Activated naive CD4-positive, alpha-beta T cell treated with anti-CD3 and anti-CD28 coated beads, Interleukin-2, amount 50 U/mL, for 72 hours (primary cell): ENCODE measurements around the gene MATCAP1. TPM values are rescaled to one million over a fixed set of nuclear protein-coding genes. Genes with fewer than 3 reads are reported as not detected.
A peak's percentile ranks its signal among the peaks of the same experiment; 100 is the strongest.

Experiments
- ATAC-seq, 2 donors: fragments of 150-1000 bp; cut with Tn5 transposase; 2 replicates each; pipeline ENCODE4 v1.10.0; 2021; ENCODE audit warnings: mild to moderate bottlenecking in 2 of 2, moderate library complexity in 2 of 2
- DNase-seq, 2 donors: peaks; one replicate each; pipeline ENCODE4 v3.0.0; 2021 to 2022; ENCODE audit warnings: low spot score in 2 of 2
- H3K27ac Mint-ChIP-seq, 2 donors: one replicate each; pipeline ENCODE4 v1.8.0; 2022; ENCODE audit warnings: mild to moderate bottlenecking in 2 of 2, mixed read lengths in 2 of 2
- H3K36me3 Mint-ChIP-seq, 2 donors: one replicate each; pipeline ENCODE4 v1.8.0; 2022; ENCODE audit warnings: mixed read lengths in 2 of 2
- H3K9me3 Mint-ChIP-seq, 2 donors: one replicate each; pipeline ENCODE4 v1.8.0; 2022; ENCODE audit warnings: mixed read lengths in 2 of 2
- total RNA-seq, 2 donors: library from RNA; stranded (reverse); gene quantifications; one replicate each; pipeline ENCODE4 v1.2.3, GENCODE V29; 2022

MATCAP1 gene
- total RNA-seq, 2 donors from 2014 or later: 26.3 to 63.5 TPM

DNA sequence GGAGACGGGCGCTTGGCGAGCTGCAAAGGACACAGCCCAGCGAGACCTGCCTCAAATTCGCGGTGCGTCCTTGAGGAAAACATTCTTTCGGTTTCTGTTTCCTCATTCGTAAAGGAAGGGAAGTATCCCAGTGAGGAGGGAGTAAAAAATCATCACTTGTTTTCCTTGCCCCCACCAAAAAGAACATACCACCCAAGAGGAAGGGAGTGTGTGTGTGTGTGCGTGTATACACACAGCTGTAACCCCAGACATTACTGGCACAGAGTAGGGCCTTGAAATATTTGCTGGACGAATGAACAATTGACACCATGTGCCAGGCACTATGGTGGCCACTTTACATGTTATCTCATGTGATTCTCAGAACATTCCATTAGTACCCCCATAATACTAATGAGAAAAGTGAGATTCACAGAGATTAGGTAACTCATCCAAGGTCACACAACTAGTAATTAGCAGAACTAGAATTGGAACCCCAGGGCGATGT, 1.9 kb upstream of the MATCAP1 start:
- no peak overlapping the region for H3K27ac Mint-ChIP-seq
- DNase-seq (no peak), ATAC-seq (no peak)
- H3K36me3 Mint-ChIP-seq: no peaks in the 10 kb centered on the region
- no peaks in the 10 kb centered on the region for H3K9me3 Mint-ChIP-seq

DNA sequence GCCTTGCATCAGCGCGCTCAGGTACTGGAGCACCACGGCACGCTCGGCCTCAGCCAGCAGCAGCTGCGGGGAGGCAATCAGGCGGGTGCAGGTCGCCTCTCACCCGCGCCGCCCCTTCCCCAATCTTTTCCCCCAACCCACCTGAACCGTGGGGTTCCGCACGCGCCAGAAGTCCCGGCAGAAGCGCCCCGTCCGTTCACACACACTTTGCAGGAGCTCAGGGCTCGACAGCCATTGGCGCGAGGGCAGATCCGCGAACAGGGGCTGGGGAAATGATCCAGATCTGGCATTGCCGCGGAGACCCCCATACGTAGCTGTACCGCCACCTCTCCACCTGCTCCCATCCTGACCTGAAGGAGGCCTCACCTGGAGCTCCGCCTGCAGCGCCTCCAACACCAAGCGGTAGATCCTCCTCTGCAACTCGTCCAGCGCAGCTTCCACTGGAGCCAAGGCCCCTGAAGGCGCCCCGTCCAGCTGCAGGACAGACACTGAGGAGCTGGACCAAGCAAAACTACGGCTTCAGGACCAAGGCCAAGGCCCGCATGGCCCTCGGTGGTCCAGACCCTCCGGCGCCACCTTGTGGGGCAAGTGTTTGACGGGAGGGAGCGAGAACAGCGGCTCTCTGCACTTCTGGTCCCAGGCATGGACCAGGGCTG, 1.4 kb upstream of the MATCAP1 start:
- DNase-seq (peak; percentile 74 to 91), ATAC-seq (peak in 1 of 2 donors; percentile 26)
- peak overlapping the region in 1 of 2 donors; percentile 68 for H3K27ac Mint-ChIP-seq
- H3K36me3 Mint-ChIP-seq: no peaks in the 10 kb centered on the region
- no peaks in the 10 kb centered on the region for H3K9me3 Mint-ChIP-seq

DNA sequence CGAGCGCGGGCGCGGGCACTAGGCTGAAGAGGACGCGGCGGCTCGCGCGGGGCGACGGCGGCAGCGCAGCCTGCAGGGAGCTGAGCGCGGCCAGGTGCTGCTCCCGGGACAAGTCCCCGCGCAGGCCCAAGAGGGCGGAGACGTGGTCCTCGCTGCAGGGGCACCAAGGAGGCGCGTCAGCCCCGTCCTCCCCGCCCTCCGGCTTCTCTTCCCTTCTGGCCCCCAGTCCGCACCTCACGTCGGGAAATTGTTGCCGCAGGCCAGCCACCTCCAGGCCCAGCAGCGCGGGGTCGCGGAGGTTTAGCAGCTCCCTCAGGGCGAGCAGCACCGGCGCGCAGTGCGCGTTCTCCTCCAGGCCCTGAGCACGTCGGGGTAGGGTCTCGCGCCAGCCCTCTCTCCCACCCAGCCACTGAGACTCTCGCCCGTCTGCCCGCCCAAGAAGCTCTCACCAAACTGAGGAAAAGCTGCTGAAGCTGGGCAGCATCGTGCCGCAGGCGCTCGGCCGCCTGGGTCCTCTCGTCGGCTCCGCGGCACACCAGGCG, 761 bp upstream of the MATCAP1 start:
- H3K36me3 Mint-ChIP-seq: no peaks in the 10 kb centered on the region
- no peak overlapping the region for H3K27ac Mint-ChIP-seq
- DNase-seq: no peak
- H3K9me3 Mint-ChIP-seq: no peaks in the 10 kb centered on the region
- ATAC-seq: peak; percentile 5 to 12

DNA sequence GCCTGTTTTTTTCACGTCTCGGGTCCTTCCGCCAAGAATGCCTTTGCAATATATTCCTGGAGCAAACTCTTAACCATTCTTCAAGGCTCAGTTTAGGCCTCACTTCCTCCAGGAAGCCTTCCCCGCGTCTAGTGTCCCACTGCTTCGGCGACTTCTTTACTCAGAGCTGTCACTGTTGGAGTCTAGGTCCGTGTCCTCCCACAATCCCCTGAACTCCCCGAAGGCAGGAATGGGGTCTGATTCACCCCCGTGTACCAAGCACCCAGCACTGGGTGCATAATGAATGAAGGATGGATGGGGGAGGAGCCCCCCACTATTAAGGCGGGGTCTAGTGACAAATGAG, 508 bp downstream of the MATCAP1 start:
- Mint-ChIP-seq H3K27ac (no peak overlapping the region), H3K36me3 (peaks cover 0 to 6% of the 10 kb centered on the region in 2 donors), H3K9me3 (no peaks in the 10 kb centered on the region)
- DNase-seq: no peak
- ATAC-seq: no peak

DNA sequence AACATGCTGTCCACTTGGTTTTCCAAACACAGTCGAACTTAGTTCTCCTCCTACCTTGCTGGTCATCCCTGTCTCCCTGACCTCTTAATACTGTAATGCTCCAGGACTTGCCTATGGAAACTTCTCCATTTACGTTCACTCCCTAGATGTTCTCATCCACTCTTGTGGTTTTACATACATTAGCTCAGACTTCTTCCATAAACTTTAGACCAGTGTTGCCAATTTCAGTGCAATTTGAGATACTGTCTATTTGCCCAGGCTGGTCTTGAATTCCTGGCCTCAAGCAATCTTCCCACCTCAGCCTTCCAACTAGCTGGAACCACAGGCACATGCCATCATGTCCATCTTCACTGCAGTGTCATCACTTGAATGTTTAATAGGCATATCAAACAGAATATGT, 1.5 kb downstream of the MATCAP1 start:
- DNase-seq (no peak), ATAC-seq (no peak)
- Mint-ChIP-seq H3K27ac (no peak overlapping the region), H3K9me3 (no peaks in the 10 kb centered on the region), H3K36me3 (peaks cover 0 to 11% of the 10 kb centered on the region in 2 donors)

DNA sequence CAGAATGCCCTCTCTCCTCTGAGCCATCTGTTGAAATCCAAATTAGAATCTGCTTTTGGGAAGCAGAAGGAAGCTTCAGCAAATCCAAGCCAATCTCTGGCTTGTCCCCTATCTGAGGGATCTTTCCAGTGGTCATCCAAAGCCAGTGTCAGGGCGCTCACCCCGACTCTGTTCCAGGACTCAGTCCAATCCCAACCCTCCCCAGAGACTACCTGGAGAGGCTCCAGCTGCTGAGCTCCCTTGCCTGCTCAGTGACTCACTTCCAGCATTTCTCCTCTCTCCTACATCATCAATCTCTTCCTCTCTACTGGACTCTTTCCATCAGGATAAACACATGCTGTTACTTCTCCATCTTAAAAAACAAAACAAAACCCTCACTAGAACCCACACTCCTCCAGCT, 2.4 kb downstream of the MATCAP1 start:
- ATAC-seq: no peak
- peaks cover 0 to 13% of the 10 kb centered on the region in 2 donors for H3K36me3 Mint-ChIP-seq
- H3K9me3 Mint-ChIP-seq: no peaks in the 10 kb centered on the region
- no peak overlapping the region for H3K27ac Mint-ChIP-seq
- no peak for DNase-seq

DNA sequence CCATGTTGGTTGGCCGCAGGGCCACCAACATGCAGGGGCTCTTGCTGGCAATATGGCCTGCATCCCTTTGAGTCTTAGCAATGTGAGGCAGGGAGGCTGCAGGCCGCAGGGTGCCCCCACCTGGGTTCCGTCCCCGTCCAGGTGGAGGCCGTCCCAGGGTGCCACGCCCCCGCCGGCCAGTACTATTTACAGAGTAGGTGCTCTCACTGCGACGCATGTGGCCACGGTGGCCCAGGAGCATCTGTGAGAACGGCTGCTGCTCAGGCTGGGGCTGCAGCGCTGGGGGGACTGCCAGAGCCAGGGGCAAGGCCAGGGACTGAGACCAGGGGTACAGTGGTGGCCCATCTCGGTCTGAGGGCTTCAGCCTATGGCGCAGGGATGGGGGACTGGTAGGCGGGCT, 3.6 kb downstream of the MATCAP1 start:
- H3K36me3 Mint-ChIP-seq: peaks cover 0 to 24% of the 10 kb centered on the region in 2 donors
- H3K27ac Mint-ChIP-seq: no peak overlapping the region
- no peak for DNase-seq
- no peak for ATAC-seq
- H3K9me3 Mint-ChIP-seq: no peaks in the 10 kb centered on the region

DNA sequence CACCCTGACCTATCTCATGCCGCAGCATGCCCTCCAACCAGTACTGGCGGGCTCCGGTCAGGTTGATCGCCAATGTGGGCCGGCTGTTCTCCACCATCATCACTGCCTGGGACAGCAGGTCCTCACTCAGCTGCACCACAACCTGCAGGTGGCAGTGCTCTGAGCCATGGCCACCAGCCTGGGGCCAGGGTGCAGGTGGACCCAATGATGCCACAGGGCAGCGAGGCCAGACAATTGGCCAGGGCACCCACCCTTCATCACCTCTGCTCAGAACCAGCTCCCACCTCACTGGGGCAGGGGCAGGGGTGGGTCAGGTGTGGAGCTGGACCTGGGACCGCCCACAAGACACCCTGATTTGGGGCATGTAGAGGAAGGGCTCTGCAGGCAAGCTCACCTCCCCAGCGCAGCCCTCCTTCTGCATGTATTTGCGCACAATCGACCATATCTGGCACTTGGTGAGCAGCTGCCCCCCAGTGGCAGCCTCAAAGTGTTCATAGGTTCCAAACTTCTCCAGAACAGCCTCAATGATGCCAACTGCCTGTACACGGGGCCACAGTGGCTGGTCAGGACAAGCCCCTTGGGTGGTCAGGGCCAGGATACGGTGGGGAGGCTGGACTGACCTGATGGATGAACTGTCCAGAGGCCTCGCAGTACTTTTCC, 4.2 kb downstream of the MATCAP1 start:
- H3K36me3 Mint-ChIP-seq: peaks cover 0 to 25% of the 10 kb centered on the region in 2 donors
- H3K9me3 Mint-ChIP-seq: no peaks in the 10 kb centered on the region
- DNase-seq (no peak), ATAC-seq (no peak)
- H3K27ac Mint-ChIP-seq: no peak overlapping the region

DNA sequence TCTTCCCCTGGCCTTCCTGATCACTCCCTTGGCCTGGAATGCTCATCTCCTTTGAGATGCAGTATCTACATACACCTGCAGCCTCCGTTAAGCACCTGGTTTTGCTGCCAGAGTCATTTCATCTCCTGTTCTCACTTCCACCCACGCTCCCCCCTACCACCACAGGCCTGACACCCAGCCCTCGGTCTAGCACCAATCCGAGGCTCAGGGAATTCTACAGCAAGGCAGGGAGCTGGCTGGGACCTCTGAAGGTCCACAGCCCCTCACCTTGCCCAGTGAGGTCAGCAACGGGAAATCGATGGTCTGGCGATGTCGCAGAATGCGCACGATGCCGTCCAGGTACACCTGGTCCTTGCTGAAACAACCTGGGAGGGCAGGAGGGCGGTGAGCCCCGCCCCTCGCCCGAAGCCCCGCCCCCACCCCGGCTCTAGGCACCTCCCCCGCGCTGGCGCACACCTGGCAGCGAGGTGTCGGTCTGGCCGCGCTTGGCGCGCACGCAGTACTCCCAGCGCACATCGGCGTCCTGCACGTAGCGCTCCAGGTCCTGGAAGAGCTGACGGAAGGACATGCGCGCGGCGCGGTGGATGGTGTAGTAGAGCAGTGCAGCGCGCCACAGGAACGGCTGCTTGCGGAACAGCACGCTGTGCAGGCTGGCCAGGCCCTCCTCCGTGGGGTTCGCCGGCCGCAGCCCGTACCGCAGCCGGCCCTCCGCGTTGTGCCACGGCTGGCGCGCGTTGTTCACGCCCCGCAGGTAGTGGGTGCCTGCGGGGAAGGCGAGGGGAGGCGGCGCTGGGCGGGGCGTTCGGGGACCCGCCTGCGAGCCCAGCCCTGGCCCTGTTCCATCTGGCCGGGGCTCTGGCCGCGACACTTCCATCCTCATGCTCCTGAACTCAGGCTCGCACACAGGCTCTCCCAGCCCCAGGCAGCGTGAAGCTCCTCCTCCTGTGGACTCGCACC, 5.7 kb downstream of the MATCAP1 start:
- peak; percentile 19 to 80 for ATAC-seq
- Mint-ChIP-seq H3K36me3 (peaks cover 0 to 31% of the 10 kb centered on the region in 2 donors), H3K9me3 (no peaks in the 10 kb centered on the region), H3K27ac (peak overlapping the region in 1 of 2 donors; percentile 40)
- peak in 1 of 2 donors; percentile 71 for DNase-seq

DNA sequence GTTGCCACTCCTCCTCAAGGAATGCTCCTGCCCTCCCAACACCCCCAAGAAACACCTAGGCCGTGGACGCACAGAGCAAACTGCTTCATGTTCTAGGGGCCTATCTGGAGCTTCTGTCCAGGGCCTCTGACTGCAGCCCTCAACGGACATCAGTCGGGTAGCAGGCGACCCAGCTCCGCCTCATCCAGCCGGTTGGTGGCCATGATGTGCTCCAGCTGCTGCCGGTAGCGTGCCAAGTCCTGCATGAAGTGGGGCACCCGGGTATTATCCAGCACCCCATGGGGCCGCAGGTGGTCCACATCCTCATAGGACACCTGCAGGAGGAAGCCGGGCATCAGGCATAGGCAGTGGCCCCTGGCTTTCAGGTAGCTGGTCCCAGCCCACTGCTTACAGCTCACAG, 7.1 kb downstream of the MATCAP1 start:
- DNase-seq (no peak), ATAC-seq (no peak)
- Mint-ChIP-seq H3K27ac (no peak overlapping the region), H3K9me3 (no peaks in the 10 kb centered on the region), H3K36me3 (peaks cover 0 to 34% of the 10 kb centered on the region in 2 donors)

DNA sequence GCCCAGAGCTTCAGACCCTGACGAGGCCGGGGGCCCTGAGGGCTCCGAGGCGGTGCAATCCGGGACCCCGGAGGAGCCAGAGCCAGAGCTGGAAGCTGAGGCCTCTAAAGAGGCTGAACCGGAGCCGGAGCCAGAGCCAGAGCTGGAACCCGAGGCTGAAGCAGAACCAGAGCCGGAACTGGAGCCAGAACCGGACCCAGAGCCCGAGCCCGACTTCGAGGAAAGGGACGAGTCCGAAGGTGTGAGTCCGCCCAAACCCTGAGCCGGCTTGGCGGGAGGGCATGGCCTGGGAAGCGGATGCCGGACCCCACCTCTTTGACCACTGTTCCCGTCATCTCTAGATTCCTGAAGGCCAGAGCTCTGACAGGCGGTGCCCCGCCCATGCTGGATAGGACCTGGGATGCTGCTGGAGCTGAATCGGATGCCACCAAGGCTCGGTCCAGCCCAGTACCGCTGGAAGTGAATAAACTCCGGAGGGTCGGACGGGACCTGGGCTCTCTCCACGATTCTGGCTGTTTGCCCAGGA, 9.0 kb downstream of the MATCAP1 start:
- Mint-ChIP-seq H3K9me3 (no peaks in the 10 kb centered on the region), H3K36me3 (peaks cover 0 to 48% of the 10 kb centered on the region in 2 donors), H3K27ac (no peak overlapping the region)
- no peak for DNase-seq
- ATAC-seq: no peak

DNA sequence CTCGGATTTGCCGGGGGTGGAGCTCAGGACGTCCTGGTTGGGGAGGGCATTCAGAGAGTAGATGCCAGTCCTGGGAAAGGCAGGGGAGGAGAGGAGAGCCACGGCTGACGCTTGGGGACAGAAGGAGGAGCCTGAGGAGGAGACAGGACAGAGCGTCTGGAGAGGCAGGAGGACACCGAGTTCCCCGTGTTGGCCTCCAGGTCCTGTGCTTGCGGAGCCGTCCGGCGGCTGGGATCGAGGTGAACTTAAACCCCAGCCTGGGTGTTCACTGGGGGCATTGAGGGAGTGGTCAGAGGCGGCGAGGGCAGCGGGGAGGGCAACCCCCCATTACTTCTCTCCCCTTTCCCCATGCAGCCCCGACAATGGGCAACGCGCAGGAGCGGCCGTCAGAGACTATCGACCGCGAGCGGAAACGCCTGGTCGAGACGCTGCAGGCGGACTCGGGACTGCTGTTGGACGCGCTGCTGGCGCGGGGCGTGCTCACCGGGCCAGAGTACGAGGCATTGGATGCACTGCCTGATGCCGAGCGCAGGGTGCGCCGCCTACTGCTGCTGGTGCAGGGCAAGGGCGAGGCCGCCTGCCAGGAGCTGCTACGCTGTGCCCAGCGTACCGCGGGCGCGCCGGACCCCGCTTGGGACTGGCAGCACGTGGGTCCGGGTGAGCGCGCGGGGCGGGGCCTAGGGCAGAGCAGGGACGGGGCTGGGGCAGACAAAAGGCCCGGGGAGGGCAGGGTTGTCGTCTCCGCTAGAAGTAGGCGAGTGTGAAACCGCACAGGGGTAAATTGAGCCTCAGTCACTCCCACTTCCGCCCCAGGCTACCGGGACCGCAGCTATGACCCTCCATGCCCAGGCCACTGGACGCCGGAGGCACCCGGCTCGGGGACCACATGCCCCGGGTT, 9.7 kb downstream of the MATCAP1 start:
- no peaks in the 10 kb centered on the region for H3K9me3 Mint-ChIP-seq
- DNase-seq (peak in 1 of 2 donors; percentile 67), ATAC-seq (peak; percentile 65 to 75)
- peak overlapping the region in 1 of 2 donors; percentile 70 for H3K27ac Mint-ChIP-seq
- H3K36me3 Mint-ChIP-seq: peaks cover 0 to 47% of the 10 kb centered on the region in 2 donors

DNA sequence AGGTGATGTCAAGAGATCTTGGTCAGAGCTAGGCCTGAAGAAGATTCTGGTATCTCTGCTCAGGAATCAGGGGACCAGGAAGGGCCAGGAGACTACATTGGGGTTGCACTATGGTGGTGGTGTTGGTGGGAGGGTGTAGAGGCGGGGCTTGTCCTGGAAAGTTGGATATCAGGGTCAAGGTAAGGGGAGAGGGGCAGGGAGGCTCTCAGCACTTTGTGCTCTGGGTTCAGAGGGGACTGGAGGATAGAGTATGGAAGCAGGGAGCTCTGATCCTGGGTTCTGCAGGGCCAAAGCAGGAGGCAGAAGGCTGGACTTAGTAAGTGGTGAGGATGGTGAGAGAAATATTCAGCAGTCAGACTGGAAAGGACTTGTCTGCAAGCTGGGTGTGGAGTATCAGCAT, 10.4 kb downstream of the MATCAP1 start:
- no peaks in the 10 kb centered on the region for H3K9me3 Mint-ChIP-seq
- DNase-seq (no peak), ATAC-seq (no peak)
- H3K36me3 Mint-ChIP-seq: peaks cover 0 to 43% of the 10 kb centered on the region in 2 donors
- H3K27ac Mint-ChIP-seq: peak overlapping the region in 1 of 2 donors; percentile 70

DNA sequence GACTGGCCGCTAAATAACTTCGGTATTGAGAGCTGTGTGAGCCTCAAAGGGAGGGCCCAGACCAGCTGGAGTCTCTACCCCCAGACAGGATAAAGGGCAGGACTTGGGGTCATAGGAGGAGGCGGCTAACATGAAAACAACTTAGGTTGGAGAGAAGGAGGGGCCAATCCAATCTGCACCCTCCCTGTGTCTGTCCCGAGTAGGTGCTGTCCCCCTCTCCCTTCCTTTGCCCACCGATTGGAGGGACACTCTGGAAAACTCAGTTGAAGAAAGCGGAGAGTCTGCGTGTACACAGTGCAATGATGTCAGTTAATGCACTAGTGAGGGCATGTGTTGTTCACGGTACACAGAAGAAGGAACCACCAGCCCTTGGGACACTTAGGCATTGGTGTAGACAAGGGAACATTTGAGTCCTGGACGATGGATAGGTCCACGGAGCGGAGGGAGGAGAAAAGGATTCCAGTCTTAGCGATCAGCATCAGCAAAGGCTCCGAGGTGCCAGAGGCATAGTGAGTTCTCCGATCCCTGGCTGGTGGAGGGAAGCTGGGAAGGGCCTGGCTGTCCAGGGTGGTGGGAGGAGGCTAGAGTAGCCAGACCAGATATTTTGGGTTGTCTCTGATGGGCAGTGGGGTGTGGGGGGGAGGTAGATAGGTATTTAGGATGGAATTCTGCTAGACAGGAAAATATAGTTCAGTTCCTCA, 12.7 kb downstream of the MATCAP1 start:
- Mint-ChIP-seq H3K27ac (no peak overlapping the region), H3K36me3 (peaks cover 0 to 33% of the 10 kb centered on the region in 2 donors), H3K9me3 (no peaks in the 10 kb centered on the region)
- DNase-seq (no peak), ATAC-seq (peak in 1 of 2 donors; percentile 22)
